ENCODE data around the gene KRAS. TPM values are rescaled to one million over a fixed set of nuclear protein-coding genes. Genes with fewer than 3 reads are reported as not detected.

The KRAS gene
- total RNA-seq, 1 experiment from 2014 or later = 13.3 TPM

DNA sequence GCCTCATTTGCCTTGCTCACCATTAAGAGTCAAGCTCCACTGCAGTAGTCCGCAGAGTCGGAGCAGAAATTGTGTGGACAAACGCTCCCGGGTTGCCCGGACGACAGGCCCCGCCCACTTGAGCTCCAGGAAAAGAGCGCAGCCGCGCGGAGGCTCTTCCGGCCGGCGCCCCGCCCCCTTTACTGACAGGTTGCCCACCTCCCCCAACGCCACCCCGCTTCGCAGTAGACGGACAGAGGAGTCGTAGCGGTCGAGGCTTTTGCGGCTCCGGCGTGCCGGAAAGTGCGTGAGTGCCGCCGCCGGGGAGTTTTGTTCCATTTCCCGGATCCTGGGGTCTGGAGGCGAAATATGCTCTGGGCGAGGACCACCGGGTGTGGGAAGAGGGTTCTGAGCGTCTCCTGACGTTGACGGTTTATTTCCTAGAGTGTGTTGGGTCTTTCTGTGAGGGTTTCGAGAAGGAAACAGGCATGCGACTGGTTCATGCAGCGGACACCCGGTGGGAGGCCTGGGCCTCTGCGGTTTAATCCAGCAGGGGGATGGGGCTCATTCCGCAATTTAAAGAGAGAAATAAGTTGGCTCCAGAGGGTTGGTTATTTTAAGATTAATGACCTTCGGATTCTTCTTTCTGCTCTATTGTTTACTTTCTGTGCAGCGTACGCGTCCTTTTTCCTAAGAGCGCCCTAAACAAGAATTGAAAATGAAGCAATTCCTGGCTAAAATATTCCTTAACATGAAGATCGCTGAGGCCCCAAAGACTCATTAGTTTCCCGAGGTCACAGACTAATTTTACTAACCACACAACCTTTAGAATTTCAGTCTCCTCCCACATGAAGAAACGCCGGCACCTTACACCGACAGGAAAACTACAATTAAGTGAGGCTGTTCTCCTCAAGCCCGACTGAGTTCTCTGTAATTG, 55.4 kb downstream of the KRAS start, which contains the start of the genes DNAI7 and ETFRF1:
DNAI7 (minus strand) TSS at position 105 of the 916 bp plus-strand sequence; CDS start at position 23, 82 bp downstream.
ETFRF1 (plus strand) TSS at position 182 of the 916 bp plus-strand sequence. CDS start 8,720 bp downstream, outside the sequence.
- peak; percentile 97 for DNase-seq (ENCODE audit: low read depth)

DNA sequence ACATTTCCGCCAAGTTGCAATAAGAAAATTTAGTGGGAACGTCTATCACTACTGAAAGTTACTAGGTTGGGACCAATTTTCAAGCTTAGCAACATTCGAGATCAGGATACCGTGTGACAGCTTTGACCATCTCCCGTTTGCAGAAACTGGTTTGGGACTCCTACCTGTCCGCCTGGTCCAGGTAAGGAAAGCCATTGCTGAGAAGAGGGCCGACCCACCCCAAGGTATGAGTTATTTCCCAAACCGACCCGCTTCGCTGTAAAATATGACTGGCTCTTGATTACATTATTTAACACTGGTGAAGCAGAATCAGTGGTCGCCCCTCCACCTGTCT, 56.0 kb downstream of the KRAS start:
- no peak for DNase-seq (ENCODE audit: low read depth)

DNA sequence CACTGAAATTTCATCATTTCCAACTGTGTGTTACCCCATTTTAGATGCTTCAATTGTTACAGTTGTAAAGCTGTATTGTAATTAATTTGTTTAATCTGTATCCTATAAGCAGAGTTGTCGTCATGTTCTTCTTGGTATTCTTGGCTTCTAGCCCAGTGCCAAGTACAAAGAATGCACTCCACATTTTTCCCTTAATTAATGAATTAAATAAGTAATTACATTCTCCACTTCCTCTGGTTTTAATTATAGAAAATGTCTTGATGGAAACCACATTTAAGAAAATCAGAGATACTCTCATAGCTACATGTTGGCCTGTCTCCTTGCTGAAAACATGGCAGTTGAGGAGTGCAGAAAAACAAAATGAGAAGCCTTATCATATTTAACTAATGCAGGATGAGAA, 56.5 kb downstream of the KRAS start:
- DNase-seq (ENCODE audit: low read depth) = no peak

DNA sequence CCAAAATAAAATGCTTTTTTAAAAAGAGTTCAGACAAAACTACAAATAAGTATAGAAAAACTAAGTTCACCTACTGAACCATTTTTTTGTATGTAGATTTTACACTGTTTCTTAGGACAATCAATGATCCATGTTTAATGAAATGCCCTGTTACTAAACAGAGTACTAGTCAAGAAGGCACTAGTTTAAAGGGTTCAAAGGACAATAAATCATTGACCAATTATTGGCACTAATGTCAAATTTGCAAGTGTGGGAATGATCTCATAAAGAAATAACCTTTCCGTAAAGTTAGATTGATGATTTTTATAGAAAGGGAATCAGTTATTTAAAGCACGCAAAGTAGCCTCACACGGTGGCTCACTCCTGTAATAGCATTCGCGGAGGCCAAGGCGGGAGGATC, 59.9 kb downstream of the KRAS start:
- no peak for DNase-seq (ENCODE audit: low read depth)

DNA sequence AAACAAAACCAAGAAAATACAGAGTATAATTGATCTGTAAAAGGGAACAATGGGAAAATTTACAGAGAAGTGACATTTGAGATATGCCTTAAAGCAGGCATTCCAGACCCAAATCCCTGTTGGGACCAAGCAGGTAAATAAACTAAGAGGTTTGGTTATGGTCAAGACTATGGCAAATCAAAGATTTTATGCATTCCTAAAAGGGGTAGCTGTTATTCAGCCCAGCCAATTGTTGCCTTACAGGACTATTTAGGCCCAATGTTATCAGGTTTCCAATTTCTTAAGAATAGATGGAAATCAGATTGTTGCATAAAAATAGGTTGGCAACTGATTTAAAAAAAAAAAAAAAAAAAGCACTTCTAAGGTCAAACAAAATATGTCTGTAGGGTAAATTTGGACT, 61.1 kb downstream of the KRAS start:
- DNase-seq (ENCODE audit: low read depth) = no peak

DNA sequence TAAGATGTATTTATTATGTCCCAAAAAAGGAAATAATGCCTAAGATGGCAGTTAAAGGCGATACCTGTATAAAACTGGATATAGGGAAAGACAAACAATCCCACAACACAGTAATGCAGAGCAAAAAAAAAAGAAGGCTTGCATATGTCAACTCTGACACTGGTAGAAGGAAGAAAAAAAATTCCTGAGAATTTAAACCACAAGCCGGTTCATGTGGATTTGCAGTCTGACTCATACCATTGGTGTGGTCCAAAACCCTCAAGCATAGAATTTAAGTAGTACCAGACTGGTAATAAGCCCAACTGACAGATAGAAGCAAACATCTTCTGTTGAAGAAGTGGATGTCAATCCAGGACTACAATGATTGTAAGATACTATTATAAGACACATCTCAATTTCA, 62.9 kb downstream of the KRAS start:
- peak; percentile 85 for DNase-seq (ENCODE audit: low read depth)

DNA sequence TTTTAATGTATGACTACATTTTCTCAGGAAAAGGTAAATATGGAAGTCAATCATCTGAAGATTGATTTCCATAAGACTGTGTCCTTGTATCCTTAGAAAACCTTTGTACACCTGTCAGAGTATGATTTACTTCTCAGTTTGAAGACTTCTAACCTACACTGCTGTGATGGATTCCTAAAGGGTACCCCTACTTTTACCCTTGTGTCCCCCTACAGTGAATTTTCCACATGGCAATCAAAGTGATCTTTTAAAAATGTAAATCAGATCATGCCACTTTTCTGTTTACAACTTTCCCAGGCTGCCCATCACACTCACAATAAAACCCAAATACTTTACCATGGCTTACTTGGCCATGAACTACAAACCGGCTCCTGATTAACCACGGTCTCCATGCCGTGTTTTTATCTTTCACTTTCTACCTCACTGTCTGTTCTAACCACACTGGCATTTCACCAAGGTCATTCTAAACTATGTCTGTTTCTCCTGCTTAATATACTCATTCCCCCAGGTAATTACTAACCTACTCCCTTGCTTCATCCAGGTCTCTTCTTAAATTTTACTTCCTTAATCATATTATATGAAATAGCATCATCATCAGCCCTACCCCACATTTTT, 63.8 kb downstream of the KRAS start:
- peak; percentile 56 for DNase-seq (ENCODE audit: low read depth)

DNA sequence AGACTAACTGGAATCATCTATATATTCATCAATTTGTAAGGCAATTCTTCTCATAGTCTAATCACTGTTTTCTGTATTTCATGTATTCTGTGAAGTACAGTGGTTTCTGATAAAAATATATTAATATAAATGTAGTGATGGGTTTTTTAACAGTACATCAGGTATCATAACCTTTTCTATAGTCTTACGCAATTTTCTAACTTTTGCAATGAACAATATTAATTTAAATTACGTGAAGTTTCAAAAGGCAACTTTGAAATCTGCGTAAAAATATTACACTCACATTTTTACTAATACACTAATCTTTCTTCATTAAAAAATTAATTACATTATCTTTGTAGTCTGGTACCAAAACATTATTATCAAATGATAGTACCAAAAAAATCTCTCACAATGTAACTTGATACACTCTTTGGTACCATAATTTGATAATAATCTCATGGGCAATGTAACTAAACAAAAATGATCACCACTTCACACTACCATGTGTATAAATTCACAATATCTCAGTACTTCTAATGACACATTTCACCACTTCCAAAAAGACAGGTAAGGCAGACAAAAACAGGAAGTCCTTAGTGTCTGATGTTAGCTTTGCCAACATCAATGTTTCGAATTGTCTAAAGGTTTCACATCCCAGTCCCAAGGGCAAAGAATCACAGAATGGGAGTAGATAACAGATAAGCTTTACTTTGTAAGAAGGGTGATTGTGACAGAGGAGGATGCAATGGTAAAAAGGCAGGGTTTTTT, 64.5 kb downstream of the KRAS start:
- DNase-seq (ENCODE audit: low read depth) = no peak

DNA sequence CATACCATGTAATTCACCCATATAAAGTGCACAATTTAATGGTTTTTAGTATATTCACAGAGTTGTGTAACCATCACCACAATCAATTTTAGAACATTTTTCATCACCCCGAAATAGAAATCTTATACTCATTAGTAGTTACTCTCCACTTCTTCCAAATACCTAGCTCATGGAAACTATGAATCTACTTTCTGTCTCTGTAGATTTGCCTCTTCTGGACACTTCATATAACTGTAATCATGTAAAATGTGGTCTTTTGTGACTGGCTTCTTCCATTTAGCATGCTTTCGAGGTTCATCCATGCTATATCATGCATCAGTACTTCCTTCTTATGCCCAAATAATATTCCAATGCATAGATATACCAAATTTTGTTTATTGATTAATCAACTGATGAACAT, 66.6 kb downstream of the KRAS start:
- DNase-seq (ENCODE audit: low read depth) = no peak

DNA sequence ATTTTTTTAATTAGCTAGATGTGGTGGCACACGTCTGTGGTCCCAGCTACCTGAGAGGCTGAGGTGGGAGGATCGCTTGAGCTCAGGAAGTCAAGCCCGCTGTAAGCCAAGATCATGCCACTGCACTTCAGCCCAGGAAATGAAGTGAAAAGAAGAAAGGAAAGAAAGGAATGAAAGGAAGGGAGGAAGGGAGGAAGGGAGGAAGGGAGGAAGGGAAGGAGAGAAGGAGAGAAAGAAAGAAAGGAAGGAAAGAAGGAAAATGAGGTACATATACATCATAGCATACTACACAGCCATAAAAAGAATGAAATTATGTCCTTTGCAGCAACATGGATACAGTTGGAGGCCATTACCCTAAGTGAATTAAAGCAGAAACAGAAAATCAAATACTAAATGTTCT, 68.0 kb downstream of the KRAS start:
- no peak for DNase-seq (ENCODE audit: low read depth)

DNA sequence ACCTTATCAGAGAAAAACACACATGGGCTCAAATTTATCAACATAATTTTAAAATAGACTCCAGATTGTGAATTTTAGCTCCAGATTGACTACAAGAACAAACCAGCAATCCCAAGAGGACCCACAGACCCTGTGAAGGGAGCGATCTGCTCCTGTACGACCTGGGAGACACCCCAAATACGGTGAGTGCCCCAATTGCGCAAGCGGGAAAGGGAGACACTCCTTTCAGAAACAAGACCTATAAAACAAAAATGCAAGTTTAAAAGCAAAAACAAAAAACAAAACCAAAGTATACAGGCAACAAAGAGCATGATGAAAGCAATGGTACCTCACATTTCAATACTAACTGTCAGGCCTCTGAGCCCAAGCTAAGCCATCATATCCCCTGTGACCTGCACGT, 87.9 kb downstream of the KRAS start:
- DNase-seq (ENCODE audit: low read depth) = no peak

DNA sequence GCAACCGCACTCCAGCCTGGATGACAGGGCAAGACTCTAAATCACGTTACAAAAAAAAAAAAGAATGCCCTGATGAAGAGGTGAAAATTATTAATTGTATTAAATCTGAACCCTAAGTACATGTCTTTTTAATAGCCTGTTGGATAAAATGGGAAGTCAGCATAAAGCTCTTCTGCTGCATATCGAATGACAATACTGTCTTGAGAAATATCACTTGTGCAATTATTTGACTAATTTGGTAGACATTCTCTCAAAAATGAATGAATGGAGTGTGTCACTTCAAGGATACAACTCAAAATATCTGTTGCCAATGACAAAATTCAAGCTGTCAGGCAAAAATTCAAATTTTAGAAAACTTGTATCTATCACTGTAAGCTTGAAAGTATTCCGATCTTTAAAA, 94.7 kb downstream of the KRAS start:
- DNase-seq (ENCODE audit: low read depth) = no peak

DNA sequence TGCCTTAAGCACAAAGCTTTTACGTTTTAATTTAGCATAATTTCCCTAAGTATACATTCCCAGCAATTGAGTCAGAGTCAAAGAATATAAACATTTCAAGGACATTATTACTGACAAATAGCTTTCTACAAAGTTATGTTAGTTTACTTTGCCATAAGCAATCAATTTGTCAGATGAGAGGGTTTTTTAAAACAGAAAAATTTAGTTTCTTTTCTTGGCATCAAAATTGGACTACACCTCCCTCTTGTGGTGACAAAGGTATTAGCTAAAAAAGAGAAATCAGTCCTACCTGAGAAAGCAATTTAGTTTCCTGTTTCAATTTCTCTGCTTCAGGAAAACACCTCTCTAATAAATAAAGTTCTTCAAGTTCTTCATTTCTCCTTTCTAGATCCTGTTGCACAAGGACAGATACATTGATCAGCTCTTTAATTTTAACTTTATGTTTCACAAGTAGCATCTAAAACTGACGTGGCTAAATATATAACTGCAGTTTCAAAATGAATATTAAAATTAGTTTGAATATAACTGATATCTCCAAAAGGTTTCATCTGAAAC, 95.6 kb downstream of the KRAS start:
- DNase-seq (ENCODE audit: low read depth) = peak; percentile 20

Other genes with a start within 250 kb of the KRAS start
- 0.11 and 0.33 TPM in 2 replicates for gene DNAI7, start 55.8 kb downstream of the KRAS start, total RNA-seq (2014; rRNA removed; shearing (Covaris generic))
- gene ETFRF1, start 55.7 kb downstream of the KRAS start, total RNA-seq (2014; rRNA removed; shearing (Covaris generic)) = 43.2 and 46.7 TPM in 2 replicates